Inflammatory macrophage (primary cell): ENCODE results near the gene SH3D21.

Source experiments
- DNase-seq, 2 donors: peaks; one replicate each; pipeline ENCODE4 v3.0.0-alpha.2; 2020 to 2022

The SH3D21 gene

GRCh38 chr1:36359911-36360550 is 53.9 kb downstream of the SH3D21 start:
- DNase-seq = peak; percentile 19 to 63

- DNase-seq = peak; percentile 85 to 88
Measured at GRCh38 chr1:36365381-36365780, 59.2 kb downstream of the SH3D21 start.

GRCh38 chr1:36366091-36366661 is 60.0 kb downstream of the SH3D21 start:
- peak; percentile 77 to 82 for DNase-seq

GRCh38 chr1:36367066-36367465 is 60.9 kb downstream of the SH3D21 start:
- DNase-seq = no peak

- no peak for DNase-seq
Measured at GRCh38 chr1:36367798-36368197, 61.6 kb downstream of the SH3D21 start.

- peak; percentile 69 to 72 for DNase-seq
Measured at GRCh38 chr1:36369061-36369861, 63.1 kb downstream of the SH3D21 start.
